Naive thymus-derived CD8-positive, alpha-beta T cell (primary cell): Measurements from ENCODE around the gene MIS12. TPM values are rescaled to one million over a fixed set of nuclear protein-coding genes. Genes with fewer than 3 reads are reported as not detected.
A peak's percentile ranks its signal among the peaks of the same experiment; 100 is the strongest.

Source experiments
- ATAC-seq, 2 donors: fragments of 150-1000 bp; cut with Tn5 transposase in 1 of 2; sonication (Bioruptor Pico), chemical (Tn5 transposase) in 1 of 2; 1 replicate in 1 of 2; 2 replicates in 1 of 2; pipeline ENCODE4 v1.10.0; 2021; ENCODE audit warnings: mild to moderate bottlenecking in 2 of 2, moderate library complexity in 2 of 2
- POLR2A ChIA-PET: fragments of 350-600 bp; sonication (Branson Sonifier 250); formaldehyde crosslinking; loops from one replicate; lab custom pipeline; 2021; ENCODE audit warnings: antibody characterized with exemption; lab: Charles Lee
- DNase-seq, 10 donors: peaks; one replicate each; pipeline versions ENCODE4 v3.0.0 to v3.0.0-alpha.2; 2020 to 2022
- H3K27ac Mint-ChIP-seq, 10 donors: one replicate each; pipeline ENCODE4 v1.8.0; 2020 to 2022; ENCODE audit warnings: mild to moderate bottlenecking in 10 of 10, mixed read lengths in 10 of 10, moderate library complexity in 4 of 10, inconsistent platforms in 1 of 10
- H3K27me3 Mint-ChIP-seq, 5 donors: one replicate each; pipeline ENCODE4 v1.8.0; 2021 to 2022; ENCODE audit warnings: mixed read lengths in 5 of 5
- H3K36me3 Mint-ChIP-seq, 3 donors: one replicate each; pipeline ENCODE4 v1.8.0; 2020 to 2022; ENCODE audit warnings: mixed read lengths in 3 of 3, mild to moderate bottlenecking in 2 of 3, inconsistent platforms in 1 of 3
- H3K4me1 Mint-ChIP-seq, 4 donors: one replicate each; pipeline ENCODE4 v1.8.0; 2021 to 2022; ENCODE audit warnings: mixed read lengths in 4 of 4
- H3K4me3 Mint-ChIP-seq, 10 donors: one replicate each; pipeline ENCODE4 v1.8.0; 2020 to 2022; ENCODE audit warnings: mild to moderate bottlenecking in 10 of 10, mixed read lengths in 10 of 10, moderate library complexity in 6 of 10, inconsistent platforms in 1 of 10
- H3K9me3 Mint-ChIP-seq, 9 donors: one replicate each; pipeline ENCODE4 v1.8.0; 2020 to 2022; ENCODE audit warnings: mixed read lengths in 9 of 9, mild to moderate bottlenecking in 3 of 9, inconsistent platforms in 1 of 9, moderate library complexity in 1 of 9
- polyA plus RNA-seq, 3 donors: library from polyadenylated mRNA; unstranded; fragments of 300-500 nt; fragmentation: Illumina TruSeq; gene quantifications; one replicate each; pipeline ENCODE4 v1.2.3, GENCODE V29; 2021
- total RNA-seq, 8 experiments: library from RNA in 2 of 8; stranded (reverse) in 2 of 8; gene quantifications; one replicate each; pipeline ENCODE4 v1.2.3 and lab custom pipeline; 2021 to 2026

MIS12 gene
- total and polyA plus RNA-seq, 5 experiments from 2014 or later, result 15.6 to 51.0 (median 18.3) TPM

DNA sequence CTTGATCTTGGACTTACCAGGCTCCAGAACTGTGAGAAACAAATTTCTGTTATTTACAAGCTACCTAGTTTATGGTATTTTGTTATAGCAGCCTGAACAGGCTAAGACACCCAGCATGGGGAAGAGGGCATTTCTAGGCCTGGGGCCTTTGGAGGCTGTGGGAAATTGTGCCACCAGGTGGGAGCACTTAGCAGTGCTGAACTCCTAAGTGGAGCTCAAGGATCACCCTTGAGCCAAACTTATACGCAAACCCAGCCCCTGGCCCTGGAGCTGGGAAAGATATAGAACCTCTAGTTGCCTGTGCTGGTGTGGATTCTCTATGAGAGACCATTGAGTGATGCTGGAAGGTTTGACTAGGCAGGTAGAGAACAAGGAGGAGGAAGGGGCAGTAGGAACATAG lies 36.1 kb downstream of the MIS12 start:
- H3K36me3 Mint-ChIP-seq, result peaks cover 0 to 83% (median 21%) of the 10 kb centered on the region in 3 donors
- H3K4me1 Mint-ChIP-seq, result peaks cover 0 to 5% (median 3%) of the 10 kb centered on the region in 4 donors
- H3K4me3 Mint-ChIP-seq, result no peak overlapping the region
- no peak for DNase-seq
- H3K9me3 Mint-ChIP-seq, result no peaks in the 10 kb centered on the region
- no peak for ATAC-seq
- peak overlapping the region in 6 of 10 donors; percentile 47 to 79 (median 58) for H3K27ac Mint-ChIP-seq
- POLR2A ChIA-PET, result no interaction called here
- H3K27me3 Mint-ChIP-seq, result no peaks in the 10 kb centered on the region

DNA sequence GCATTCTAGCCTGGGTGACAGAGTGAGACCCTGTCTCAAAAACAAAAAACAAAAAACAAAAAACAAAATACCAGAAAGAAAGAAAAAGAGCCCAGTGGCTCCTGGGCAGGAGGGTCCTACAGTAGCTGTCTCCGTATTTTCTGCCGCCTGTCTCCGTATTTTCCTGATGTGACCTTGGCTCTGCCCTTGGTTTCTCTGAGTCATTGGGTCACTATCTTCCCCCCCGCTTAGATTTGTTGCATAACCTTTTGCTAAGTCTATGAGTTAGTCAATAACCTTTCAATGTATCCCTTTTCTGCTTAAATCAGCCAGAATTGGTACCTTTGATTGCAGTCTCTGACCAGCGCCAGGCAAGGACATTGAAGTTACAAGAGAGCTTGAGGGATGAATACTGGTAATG lies 36.9 kb downstream of the MIS12 start:
- Mint-ChIP-seq H3K27me3 (no peaks in the 10 kb centered on the region), H3K4me1 (peaks cover 0 to 3% (median under 1%) of the 10 kb centered on the region in 4 donors), H3K4me3 (no peak overlapping the region), H3K9me3 (no peaks in the 10 kb centered on the region), H3K27ac (peak overlapping the region in 6 of 10 donors; percentile 8 to 79 (median 34)), H3K36me3 (peaks cover 0 to 83% (median 21%) of the 10 kb centered on the region in 3 donors)
- POLR2A ChIA-PET, result interaction anchor here (0.6 kb wide), 1 partner anchor 10 kb away, joined by 4 read pairs; no protein-coding TSS in a partner anchor
- ATAC-seq, result no peak
- DNase-seq, result no peak

DNA sequence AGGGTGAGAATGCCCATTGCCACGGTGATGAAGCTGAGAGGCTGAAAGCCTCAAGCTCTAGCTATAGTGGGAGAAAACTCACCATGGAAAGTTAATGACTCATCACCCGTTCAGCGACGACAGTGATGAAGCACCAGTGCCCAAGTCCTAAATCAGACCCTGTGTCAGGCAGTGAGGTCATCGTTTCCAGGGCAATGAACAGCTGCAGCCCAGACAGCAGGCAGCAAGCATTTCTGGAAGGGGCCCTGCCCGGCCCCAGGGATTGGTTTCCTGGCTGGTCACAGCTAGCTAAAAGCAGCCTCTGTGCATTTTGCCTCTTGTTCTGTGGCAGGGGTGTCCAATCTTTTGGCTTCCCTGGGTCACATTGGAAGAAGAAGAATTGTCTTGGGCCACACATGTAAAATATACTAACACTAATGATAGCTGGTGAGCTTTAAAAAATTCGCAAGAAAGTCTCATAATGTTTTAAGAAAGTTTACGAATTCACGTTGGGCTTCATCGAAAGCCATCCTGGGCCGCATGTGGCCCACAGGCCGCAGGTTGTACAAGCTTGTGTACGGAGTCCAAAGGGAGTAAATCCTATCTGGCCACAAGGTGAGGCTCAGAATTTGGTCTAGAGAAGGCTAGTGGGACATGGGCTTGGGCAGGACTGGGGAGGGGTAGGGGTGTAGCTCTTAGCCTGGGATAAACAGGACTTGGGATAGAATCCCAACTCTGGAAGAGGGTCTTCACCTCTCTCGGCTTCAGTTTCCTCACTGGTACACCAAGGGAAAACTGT lies 40.6 kb downstream of the MIS12 start:
- DNase-seq (no peak), ATAC-seq (peak in 1 of 2 donors; percentile 23)
- Mint-ChIP-seq H3K4me3 (no peak overlapping the region), H3K4me1 (peaks cover 0 to 3% (median under 1%) of the 10 kb centered on the region in 4 donors), H3K9me3 (no peaks in the 10 kb centered on the region), H3K36me3 (peaks cover 0 to 97% (median 26%) of the 10 kb centered on the region in 3 donors), H3K27me3 (no peaks in the 10 kb centered on the region), H3K27ac (peak overlapping the region in 4 of 10 donors; percentile 22 to 80 (median 42))
- POLR2A ChIA-PET, result interaction anchor here (0.8 kb wide), 1 partner anchor 22 kb away, joined by 3 read pairs; no protein-coding TSS in a partner anchor

DNA sequence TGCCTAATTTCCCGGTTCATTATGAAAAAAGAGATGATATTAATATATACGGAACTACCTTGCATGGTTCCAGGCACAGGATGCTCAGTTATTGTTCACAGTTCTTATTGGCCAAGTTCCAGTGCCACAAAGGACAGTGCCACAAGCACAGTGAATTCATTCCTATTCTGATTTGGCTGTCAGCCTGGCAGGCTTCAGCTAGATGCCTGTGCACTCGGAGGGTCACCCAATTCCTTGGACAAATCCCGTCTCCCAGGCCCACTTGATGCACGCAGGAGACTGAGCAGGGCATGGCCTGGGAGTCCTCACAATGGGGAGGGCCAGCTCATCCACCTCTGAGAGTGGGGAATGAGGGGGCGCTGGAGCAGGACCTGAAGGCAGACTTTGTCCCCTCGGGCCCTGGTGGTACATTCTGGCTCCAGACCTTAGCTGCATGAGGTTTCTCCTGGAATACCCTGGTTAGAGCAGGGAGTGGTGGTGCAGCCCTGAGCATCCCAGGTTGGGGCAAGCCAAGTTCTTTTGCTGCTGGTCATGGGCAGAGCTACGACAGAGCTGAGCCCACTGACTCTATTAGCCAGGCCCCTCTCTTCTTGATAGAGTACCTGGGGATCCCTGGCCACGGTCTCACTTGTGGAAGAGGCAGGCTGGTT lies 41.4 kb downstream of the MIS12 start:
- POLR2A ChIA-PET, result interaction anchor here (0.6 kb wide), 1 partner anchor 9 kb away, joined by 5 read pairs; no protein-coding TSS in a partner anchor
- no peaks in the 10 kb centered on the region for H3K9me3 Mint-ChIP-seq
- peaks cover 0 to 97% (median 29%) of the 10 kb centered on the region in 3 donors for H3K36me3 Mint-ChIP-seq
- H3K4me3 Mint-ChIP-seq, result no peak overlapping the region
- no peaks in the 10 kb centered on the region for H3K27me3 Mint-ChIP-seq
- DNase-seq (no peak), ATAC-seq (no peak)
- H3K4me1 Mint-ChIP-seq, result peaks cover 0 to 2% (median under 1%) of the 10 kb centered on the region in 4 donors
- peak overlapping the region in 2 of 10 donors; percentile 22 to 73 for H3K27ac Mint-ChIP-seq

DNA sequence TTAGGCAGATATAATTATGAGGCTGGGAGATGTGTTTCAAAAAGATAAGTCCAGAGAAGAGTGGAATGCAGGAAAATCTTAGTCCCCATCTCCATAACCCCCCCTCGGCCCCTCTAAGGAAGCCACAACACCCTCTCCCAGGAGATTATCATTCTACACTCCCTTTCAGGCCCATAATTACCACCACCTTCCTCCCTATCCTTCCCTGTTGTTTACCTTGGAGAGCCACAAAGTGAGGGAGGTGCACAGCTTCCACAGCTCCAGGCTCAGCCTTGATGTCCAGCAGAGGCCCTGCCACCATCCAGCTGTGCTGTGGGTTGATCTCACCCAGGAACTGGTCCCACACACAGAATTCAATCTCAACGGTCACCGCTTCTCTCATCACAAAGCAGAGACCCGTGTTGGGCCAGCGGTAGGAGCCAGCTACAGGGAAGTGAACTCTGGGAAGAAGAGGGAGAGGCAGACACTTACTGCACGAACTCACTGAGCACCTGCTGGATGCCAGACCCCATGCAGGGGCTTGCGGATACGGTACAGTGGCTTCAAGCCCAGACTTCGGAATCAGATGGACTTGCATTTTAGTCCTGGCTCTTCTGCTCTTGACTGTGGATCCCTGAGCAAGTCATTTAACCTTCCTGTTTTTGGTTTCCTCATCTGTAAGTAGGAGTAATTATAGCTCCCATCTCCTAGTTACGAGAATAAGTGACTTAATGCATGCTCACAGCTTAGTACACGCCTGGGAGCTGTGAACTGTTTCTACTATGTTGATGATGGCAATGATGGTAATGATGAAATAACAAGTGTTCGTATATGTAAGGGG lies 44.1 kb downstream of the MIS12 start:
- no peaks in the 10 kb centered on the region for H3K9me3 Mint-ChIP-seq

DNA sequence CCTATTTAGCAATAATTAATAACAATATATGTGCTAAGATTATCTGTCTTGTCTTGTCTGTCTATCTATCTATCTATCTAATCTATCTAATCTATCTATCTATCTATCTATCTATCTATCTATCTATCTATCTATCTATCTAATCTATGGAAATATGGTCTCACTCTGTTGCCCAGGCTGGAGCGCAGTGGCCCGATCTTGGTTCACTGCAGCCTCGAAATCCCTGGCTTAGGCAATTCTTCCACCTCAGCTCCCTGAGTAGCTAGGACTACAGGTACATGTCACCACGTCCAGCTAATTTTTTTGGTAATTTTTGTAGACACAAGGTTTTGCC lies 44.7 kb downstream of the MIS12 start:
- Mint-ChIP-seq H3K4me1 (peaks cover 0 to 4% (median 0%) of the 10 kb centered on the region in 4 donors), H3K4me3 (no peak overlapping the region), H3K27me3 (no peaks in the 10 kb centered on the region), H3K36me3 (peaks cover 0 to 99% (median 23%) of the 10 kb centered on the region in 3 donors), H3K9me3 (no peaks in the 10 kb centered on the region), H3K27ac (no peak overlapping the region)
- POLR2A ChIA-PET, result no interaction called here
- ATAC-seq, result no peak
- no peak for DNase-seq

More for the DNA sequence above, 44.1 kb downstream of the MIS12 start:
- peaks cover 0 to 4% (median 0%) of the 10 kb centered on the region in 4 donors for H3K4me1 Mint-ChIP-seq
- DNase-seq (no peak), ATAC-seq (no peak)
- POLR2A ChIA-PET, result no interaction called here
- H3K27ac Mint-ChIP-seq, result no peak overlapping the region
- H3K27me3 Mint-ChIP-seq, result no peaks in the 10 kb centered on the region
- H3K36me3 Mint-ChIP-seq, result peaks cover 0 to 99% (median 23%) of the 10 kb centered on the region in 3 donors
- no peak overlapping the region for H3K4me3 Mint-ChIP-seq

DNA sequence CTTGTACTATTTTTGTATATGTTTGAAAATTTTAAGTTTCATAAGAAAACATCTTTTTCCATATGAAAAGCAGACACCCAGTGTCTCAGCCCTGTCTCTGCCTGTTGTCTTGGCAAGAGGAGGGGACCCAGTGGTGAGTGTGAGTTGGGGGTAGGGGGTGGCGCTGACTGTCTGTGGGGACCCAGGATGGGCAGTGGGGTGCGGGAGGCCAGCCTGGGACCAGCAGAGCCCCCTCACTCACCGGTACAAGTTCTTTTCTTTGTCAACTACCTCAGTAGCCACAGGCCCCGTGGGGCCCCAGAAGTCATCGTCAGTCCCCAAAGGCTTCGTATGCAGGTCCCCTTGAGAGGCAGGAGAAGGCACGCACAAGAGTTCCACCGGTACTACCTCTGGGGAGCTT lies 46.2 kb downstream of the MIS12 start:
- H3K4me1 Mint-ChIP-seq, result peaks cover 0 to 4% (median under 1%) of the 10 kb centered on the region in 4 donors
- no peaks in the 10 kb centered on the region for H3K9me3 Mint-ChIP-seq
- ATAC-seq (no peak), DNase-seq (no peak)
- H3K27ac Mint-ChIP-seq, result peak overlapping the region in 2 of 10 donors; percentile 34 to 48
- H3K36me3 Mint-ChIP-seq, result peaks cover 0 to 98% (median 24%) of the 10 kb centered on the region in 3 donors
- POLR2A ChIA-PET, result no interaction called here
- peak overlapping the region in 1 of 10 donors; percentile 28 for H3K4me3 Mint-ChIP-seq
- H3K27me3 Mint-ChIP-seq, result no peaks in the 10 kb centered on the region

DNA sequence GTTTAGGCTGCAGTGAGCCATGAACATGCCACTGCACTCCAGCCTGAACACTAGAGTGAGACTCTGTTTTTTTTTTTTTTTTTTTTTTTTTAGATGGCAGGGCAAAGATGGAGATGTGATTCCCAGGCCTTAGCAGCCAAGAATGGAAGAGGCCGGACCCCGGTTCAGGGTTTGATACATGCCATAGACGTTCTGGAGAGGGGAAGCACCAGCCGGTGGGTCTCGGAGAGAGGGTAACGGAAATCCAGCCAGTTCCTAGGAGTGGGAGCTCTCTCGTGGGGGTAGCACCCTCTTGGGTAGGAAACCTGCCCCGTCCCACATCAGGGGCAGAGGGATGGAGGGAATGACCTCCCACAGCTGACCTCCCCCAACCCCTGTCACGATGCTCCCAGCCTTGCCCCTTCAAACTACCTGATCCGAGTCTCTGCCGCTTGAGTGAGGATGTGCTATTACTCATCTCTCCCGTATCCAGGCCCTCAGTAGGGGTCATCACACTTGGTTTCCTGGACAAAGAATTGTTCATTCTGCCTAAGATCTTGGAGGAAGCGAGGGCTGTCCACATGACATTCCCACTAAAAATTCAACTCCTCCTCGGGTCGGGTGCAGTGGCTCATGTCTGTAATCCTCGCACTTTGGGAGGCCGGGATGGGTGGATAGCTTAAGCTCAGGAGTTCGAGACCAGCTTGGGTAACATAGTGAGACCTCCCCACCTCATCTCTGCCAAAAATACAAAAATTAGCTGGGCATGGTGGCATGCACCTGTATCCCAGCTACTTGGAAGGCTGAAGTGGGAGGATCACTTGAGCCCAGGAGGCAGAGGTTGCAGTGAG lies 47.3 kb downstream of the MIS12 start:
- no peaks in the 10 kb centered on the region for H3K27me3 Mint-ChIP-seq
- H3K4me1 Mint-ChIP-seq, result peaks cover 0 to 4% (median under 1%) of the 10 kb centered on the region in 4 donors
- H3K36me3 Mint-ChIP-seq, result peaks cover 0 to 96% (median 27%) of the 10 kb centered on the region in 3 donors
- DNase-seq (no peak), ATAC-seq (no peak)
- POLR2A ChIA-PET, result interaction anchor here (0.7 kb wide), 1 partner anchor 11 kb away, joined by 4 read pairs; no protein-coding TSS in a partner anchor
- H3K9me3 Mint-ChIP-seq, result no peaks in the 10 kb centered on the region
- peak overlapping the region in 4 of 10 donors; percentile 20 to 59 (median 52) for H3K27ac Mint-ChIP-seq
- no peak overlapping the region for H3K4me3 Mint-ChIP-seq

DNA sequence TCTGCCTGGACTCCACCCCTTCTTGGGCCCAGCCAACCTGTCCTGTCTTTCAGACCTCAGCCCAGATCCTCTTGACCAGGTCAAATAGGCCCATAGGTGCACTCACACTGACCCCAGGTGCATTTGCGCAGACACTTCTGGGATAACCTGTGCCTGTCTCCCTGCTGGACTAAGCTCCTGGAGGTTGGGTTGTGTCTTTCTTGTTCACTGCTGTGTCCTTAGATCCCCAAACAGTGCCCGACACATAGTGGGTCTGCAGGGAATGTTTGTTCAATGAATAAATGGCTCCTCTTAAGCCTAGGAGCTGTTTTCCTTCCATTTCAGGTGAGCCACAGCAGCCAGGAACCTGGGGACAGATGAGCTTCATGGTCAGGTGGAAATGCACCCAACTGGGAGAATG lies 49.1 kb downstream of the MIS12 start:
- ATAC-seq, result no peak
- POLR2A ChIA-PET, result interaction anchor here (1.1 kb wide), 1 partner anchor 20 kb away, joined by 3 read pairs; no protein-coding TSS in a partner anchor
- Mint-ChIP-seq H3K9me3 (no peaks in the 10 kb centered on the region), H3K4me1 (peaks cover 0 to 5% (median under 1%) of the 10 kb centered on the region in 4 donors), H3K4me3 (no peak overlapping the region), H3K27me3 (no peaks in the 10 kb centered on the region), H3K27ac (peak overlapping the region in 3 of 10 donors; percentile 21 to 37 (median 27)), H3K36me3 (peaks cover 0 to 95% (median 22%) of the 10 kb centered on the region in 3 donors)
- no peak for DNase-seq

DNA sequence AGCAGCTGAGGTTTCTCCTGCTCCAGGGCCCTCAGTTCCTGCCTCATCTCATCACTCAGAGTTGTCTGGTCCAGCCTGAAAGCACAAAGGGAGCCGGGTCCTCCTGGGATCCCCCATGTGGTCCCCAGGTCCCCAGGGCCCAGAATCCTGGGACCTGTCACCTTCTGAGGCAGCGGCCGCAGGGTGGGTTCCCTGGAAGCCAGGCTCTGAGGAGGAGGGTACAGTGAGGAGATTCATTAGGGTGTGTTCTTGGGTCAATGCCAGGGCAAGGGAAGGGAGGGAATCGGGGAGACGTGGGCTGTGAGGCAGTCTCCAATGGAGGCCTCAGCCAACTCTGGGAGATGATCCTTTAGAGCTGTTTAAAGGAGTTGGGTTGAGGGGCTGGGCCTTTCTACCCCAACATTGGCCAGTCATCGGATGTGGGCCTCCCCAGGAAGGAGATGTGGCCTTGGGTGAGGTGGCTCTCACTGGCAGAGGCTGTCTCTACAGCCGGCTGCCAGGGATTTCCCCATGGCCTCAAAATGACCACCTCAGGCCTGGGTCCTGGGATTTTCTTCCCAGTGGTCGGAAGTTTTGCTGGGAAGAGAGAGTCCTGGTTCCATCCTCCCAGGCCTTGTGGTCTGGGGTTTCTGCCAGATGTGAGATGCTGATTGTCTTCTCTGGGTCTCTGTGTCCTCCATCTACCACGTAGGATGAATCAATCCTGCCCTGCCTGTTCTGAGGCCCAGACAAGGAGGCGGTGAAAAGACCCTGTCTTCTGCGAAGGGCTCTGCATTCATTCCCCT lies 50.7 kb downstream of the MIS12 start:
- no peaks in the 10 kb centered on the region for H3K9me3 Mint-ChIP-seq
- H3K27ac Mint-ChIP-seq, result peak overlapping the region in 6 of 10 donors; percentile 37 to 76 (median 56)
- peaks cover 0 to 5% (median 1%) of the 10 kb centered on the region in 4 donors for H3K4me1 Mint-ChIP-seq
- ATAC-seq (no peak), DNase-seq (no peak)
- H3K36me3 Mint-ChIP-seq, result peaks cover 0 to 95% (median 22%) of the 10 kb centered on the region in 3 donors
- H3K4me3 Mint-ChIP-seq, result no peak overlapping the region
- H3K27me3 Mint-ChIP-seq, result no peaks in the 10 kb centered on the region
- POLR2A ChIA-PET, result no interaction called here

DNA sequence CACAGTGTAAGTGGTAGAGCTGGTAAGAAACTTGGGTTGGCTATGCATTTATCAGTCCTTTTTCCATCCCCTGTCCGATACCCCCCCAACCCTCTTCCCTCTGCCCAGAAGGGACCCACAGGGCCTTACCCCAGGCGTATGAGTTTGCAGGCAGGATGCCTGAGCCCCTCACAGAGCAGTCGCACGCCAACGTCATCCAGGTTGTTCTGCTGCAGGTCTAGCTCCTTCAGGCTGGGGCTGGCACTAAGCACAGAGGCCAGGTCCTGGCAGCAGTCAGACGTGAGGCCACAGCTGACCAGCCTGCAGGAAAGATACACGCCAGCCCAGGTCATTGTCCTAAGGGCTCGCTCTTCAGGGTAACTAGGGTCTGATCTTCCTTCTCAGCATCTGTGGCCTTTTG lies 52.9 kb downstream of the MIS12 start:
- Mint-ChIP-seq H3K27ac (peak overlapping the region in 1 of 10 donors; percentile 34), H3K27me3 (no peaks in the 10 kb centered on the region), H3K4me3 (no peak overlapping the region)

More for the DNA sequence above, 52.9 kb downstream of the MIS12 start:
- H3K36me3 Mint-ChIP-seq, result peaks cover 0 to 94% (median 17%) of the 10 kb centered on the region in 3 donors
- POLR2A ChIA-PET, result no interaction called here
- H3K4me1 Mint-ChIP-seq, result peaks cover 0 to 8% (median 5%) of the 10 kb centered on the region in 4 donors
- DNase-seq, result no peak
- H3K9me3 Mint-ChIP-seq, result no peaks in the 10 kb centered on the region
- no peak for ATAC-seq
